Loucy (cell line): ENCODE measurements around the gene LTC4S.

ENCODE experiments used
- H2AFZ ChIP-seq: fragments of 200-600 bp; sonication (generic); 2 replicates; pipeline ENCODE4 v1.6.0; 2016; ENCODE audit warnings: antibody characterized with exemption, mild to moderate bottlenecking, low read length, moderate library complexity
- H3F3A ChIP-seq: fragments of 200-600 bp; 2 replicates; pipeline ENCODE4 v1.6.0; 2016; ENCODE audit warnings: antibody characterized with exemption, low read depth, mild to moderate bottlenecking
- H3K27me3 ChIP-seq: fragments of 200-600 bp; sonication (generic); 2 replicates; pipeline ENCODE4 v1.6.1; 2014; ENCODE audit warnings: low read length, mild to moderate bottlenecking; ENCODE audit not compliant: insufficient read depth, poor library complexity, severe bottlenecking
- H3K36me3 ChIP-seq: fragments of 200-600 bp; sonication (generic); 2 replicates; pipeline ENCODE4 v1.6.1; 2016; ENCODE audit warnings: low read length; ENCODE audit not compliant: insufficient read depth
- H3K4me1 ChIP-seq: fragments of 200-600 bp; sonication (generic); 2 replicates; pipeline ENCODE4 v1.5.1; 2014; ENCODE audit warnings: low read length, mild to moderate bottlenecking; ENCODE audit not compliant: insufficient read depth, poor library complexity, severe bottlenecking
- H3K4me2 ChIP-seq: fragments of 200-600 bp; sonication (generic); 2 replicates; pipeline ENCODE4 v1.6.0; 2014; ENCODE audit warnings: antibody characterized with exemption, low read length, low read depth, mild to moderate bottlenecking; ENCODE audit not compliant: poor library complexity, severe bottlenecking
- H3K4me3 ChIP-seq: fragments of 200-600 bp; sonication (generic); 2 replicates; pipeline ENCODE4 v1.5.1; 2014; ENCODE audit warnings: low read length, mild to moderate bottlenecking, mixed read lengths; ENCODE audit not compliant: poor library complexity, severe bottlenecking
- H3K79me2 ChIP-seq: fragments of 200-600 bp; sonication (generic); 2 replicates; pipeline ENCODE4 v1.6.1; 2014; ENCODE audit warnings: low read length; ENCODE audit not compliant: insufficient read depth
- H3K9ac ChIP-seq: fragments of 200-600 bp; sonication (generic); 2 replicates; pipeline ENCODE4 v1.6.0; 2014; ENCODE audit warnings: mild to moderate bottlenecking, low read depth, low read length, moderate library complexity; ENCODE audit not compliant: poor library complexity, severe bottlenecking
- H3K9me2 ChIP-seq: fragments of 200-600 bp; sonication (generic); replicated peaks from 2 replicates; pipeline ENCODE4 v1.6.1; 2016; ENCODE audit warnings: low read depth, low read length, mixed read lengths
- H3K9me3 ChIP-seq: fragments of 200-600 bp; sonication (generic); 2 replicates; pipeline ENCODE4 v1.6.1; 2014; ENCODE audit warnings: mild to moderate bottlenecking, antibody characterized with exemption, low read length, low read depth; ENCODE audit not compliant: insufficient read depth
- H4K20me1 ChIP-seq: fragments of 200-600 bp; sonication (generic); 2 replicates; pipeline ENCODE4 v1.6.0; 2014; ENCODE audit warnings: antibody characterized with exemption, low read length, mild to moderate bottlenecking; ENCODE audit not compliant: insufficient read depth, poor library complexity, severe bottlenecking
- EZH2phosphoT487 ChIP-seq: fragments of 200-600 bp; IDR thresholded peaks from 2 replicates; pipeline ENCODE4 v1.6.1; 2018; ENCODE audit warnings: antibody characterized with exemption, mild to moderate bottlenecking, moderate library complexity, borderline replicate concordance
- TF ChIP-seq, protein P1 (sequence below): fragments of 200-600 bp; sonication (generic); conservative IDR thresholded peaks from 2 replicates; pipeline ENCODE4 v1.5.1; 2014; ENCODE audit warnings: mild to moderate bottlenecking, antibody characterized with exemption, low read length

The LTC4S gene

GRCh38 chr5:179800696-179801201, 7.0 kb downstream of the LTC4S start:
- Histone ChIP-seq H3K9me2 (no peaks in the 10 kb centered on the region), H2AFZ (no peak overlapping the region), H3F3A (no peaks in the 10 kb centered on the region), H4K20me1 (peaks cover 14% of the 10 kb centered on the region), H3K27me3 (no peaks in the 10 kb centered on the region), H3K4me2 (no peak overlapping the region), H3K9me3 (no peaks in the 10 kb centered on the region), H3K4me3 (no peak overlapping the region), H3K9ac (no peak overlapping the region), H3K79me2 (peaks cover 15% of the 10 kb centered on the region), H3K36me3 (peaks cover 6% of the 10 kb centered on the region; the same call in 1 of the 2 replicates), H3K4me1 (peaks cover 14% of the 10 kb centered on the region)
- TF ChIP-seq, protein P1, sequence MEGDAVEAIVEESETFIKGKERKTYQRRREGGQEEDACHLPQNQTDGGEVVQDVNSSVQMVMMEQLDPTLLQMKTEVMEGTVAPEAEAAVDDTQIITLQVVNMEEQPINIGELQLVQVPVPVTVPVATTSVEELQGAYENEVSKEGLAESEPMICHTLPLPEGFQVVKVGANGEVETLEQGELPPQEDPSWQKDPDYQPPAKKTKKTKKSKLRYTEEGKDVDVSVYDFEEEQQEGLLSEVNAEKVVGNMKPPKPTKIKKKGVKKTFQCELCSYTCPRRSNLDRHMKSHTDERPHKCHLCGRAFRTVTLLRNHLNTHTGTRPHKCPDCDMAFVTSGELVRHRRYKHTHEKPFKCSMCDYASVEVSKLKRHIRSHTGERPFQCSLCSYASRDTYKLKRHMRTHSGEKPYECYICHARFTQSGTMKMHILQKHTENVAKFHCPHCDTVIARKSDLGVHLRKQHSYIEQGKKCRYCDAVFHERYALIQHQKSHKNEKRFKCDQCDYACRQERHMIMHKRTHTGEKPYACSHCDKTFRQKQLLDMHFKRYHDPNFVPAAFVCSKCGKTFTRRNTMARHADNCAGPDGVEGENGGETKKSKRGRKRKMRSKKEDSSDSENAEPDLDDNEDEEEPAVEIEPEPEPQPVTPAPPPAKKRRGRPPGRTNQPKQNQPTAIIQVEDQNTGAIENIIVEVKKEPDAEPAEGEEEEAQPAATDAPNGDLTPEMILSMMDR, result no peak
- no peak for TF ChIP-seq EZH2phosphoT487

DNA sequence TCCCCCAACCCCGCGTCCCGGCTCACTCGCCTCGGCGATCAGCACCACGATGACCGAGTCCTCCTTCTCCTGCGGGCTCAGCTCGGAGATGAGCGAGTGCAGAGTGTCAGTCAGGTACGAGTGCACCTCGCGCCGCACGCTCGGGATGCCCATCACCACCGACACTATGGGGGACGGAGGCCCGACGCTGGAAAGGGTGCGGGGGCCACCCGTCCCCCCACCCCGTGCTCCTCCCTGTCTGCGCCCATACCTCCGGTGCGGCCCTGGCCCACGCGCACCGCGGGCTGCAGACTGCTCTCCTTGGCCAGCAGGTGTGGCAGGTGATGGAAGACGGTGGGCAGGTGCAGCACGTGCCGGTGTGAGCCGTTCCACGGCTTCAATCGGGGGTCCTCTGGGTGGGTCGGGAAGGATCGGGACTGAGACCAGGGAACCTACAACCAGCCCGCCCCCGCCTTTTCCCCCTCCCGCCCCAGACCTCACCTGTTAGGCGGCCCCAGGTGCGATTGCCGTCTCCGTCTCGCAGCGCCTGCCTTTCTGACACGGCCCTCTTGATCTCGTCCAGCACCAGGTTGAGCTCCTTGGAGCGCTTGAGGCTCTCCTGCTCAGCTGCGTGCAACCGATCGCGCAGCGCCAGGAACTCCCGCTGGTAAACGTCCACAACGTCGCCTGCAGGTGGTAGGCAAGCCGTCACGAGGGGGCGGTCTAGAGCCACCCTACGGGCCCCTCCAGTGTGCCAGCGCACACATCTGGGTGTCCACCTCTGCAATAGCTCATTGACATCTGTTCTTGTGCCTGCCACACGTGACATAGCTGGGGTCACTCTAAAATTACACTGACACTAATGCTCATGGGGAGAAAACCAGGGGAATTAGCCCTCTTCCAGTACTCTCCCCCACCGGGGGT, 7.8 kb downstream of the LTC4S start:
- H3K4me2 ChIP-seq, result no peak overlapping the region

DNA sequence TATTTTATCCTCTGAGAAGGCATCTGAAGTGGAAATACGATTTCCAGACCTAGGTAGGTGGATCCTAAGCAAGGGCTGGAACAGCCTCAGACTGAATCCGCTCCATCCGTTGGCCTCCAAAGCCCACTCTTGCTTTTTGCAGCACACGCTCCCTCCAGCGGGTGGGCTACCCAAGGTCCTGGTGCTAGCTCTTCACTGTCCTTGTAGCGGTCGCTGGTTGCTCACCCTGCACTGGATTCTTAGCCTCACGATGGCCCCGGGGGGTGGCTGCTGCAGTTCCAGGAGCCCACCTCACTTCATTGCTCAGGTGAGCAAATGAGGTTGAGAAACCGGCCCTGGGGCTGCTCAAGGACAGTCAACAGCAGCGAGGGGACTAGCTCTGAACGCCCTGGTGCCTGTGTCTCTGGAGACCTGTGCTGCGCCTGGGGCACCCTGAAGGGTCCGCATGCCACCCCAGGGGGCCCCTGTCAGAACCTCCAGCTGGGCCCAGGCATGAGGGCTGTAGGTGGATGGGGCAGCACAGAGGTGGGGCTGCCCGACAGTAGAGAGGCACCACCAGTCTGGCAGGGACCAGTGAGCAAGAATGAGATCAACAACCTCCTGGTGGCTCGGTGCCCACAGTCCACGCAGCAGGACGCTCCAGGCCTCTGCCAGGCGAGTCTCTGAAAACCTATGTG, 8.6 kb downstream of the LTC4S start:
- Histone ChIP-seq H3K36me3 (peaks cover 6% of the 10 kb centered on the region; the same call in 1 of the 2 replicates), H3K4me1 (peaks cover 14% of the 10 kb centered on the region), H3K79me2 (peaks cover 18% of the 10 kb centered on the region), H3K4me2 (no peak overlapping the region), H2AFZ (no peak overlapping the region), H3F3A (no peaks in the 10 kb centered on the region), H3K4me3 (no peak overlapping the region), H3K27me3 (no peaks in the 10 kb centered on the region), H4K20me1 (peaks cover 14% of the 10 kb centered on the region), H3K9me3 (no peaks in the 10 kb centered on the region), H3K9me2 (no peaks in the 10 kb centered on the region), H3K9ac (no peak overlapping the region)
- TF ChIP-seq, protein P1, result no peak
- no peak for TF ChIP-seq EZH2phosphoT487

More for the DNA sequence above, 7.8 kb downstream of the LTC4S start:
- Histone ChIP-seq H3K4me1 (peaks cover 14% of the 10 kb centered on the region), H3F3A (no peaks in the 10 kb centered on the region), H3K9me2 (no peaks in the 10 kb centered on the region), H3K27me3 (no peaks in the 10 kb centered on the region), H3K9me3 (no peaks in the 10 kb centered on the region), H3K36me3 (peaks cover 6% of the 10 kb centered on the region; the same call in 1 of the 2 replicates), H3K9ac (no peak overlapping the region), H2AFZ (no peak overlapping the region), H4K20me1 (peaks cover 14% of the 10 kb centered on the region), H3K4me3 (no peak overlapping the region), H3K79me2 (peaks cover 18% of the 10 kb centered on the region)
- TF ChIP-seq EZH2phosphoT487, result no peak
- TF ChIP-seq, protein P1, result peak; percentile 26; the same call in 1 of the 2 replicates
